ENCODE results near the gene MAB21L3. TPM values are rescaled to one million over a fixed set of nuclear protein-coding genes. Genes with fewer than 3 reads are reported as not detected.

The MAB21L3 gene
- total RNA-seq, 1 experiment from 2014 or later = 1.4 TPM

DNA sequence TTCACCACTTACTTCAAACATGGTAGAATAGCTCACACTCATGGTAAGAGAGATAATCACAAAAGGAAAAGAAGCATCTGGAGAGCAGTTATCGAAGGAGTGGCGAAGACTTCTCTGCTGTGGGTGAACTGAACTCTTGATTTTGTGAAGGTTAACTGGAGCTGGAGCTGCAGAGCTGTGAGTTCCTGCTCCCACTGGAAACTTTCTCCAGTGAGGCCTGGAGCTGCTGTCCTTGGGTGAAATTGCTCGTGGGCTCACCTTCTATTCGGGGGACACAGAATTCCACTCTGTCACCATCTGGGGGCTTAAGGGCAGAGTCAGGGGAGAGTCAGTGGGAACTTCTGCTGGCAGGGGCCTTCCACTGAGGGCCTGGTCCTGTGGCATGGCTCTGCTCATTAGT is 45.9 kb downstream of the MAB21L3 start:
- ChIA-PET POLR2A (ENCODE audit: unreplicated experiment) (no interaction called here), CTCF (no interaction called here)
- no peaks in the 10 kb centered on the region for H3K79me2 ChIP-seq (ENCODE audit: low read length)
- H3K27me3 ChIP-seq (ENCODE audit: low read length) = no peaks in the 10 kb centered on the region
- no peak overlapping the region for H3K4me3 ChIP-seq (ENCODE audit: low read length)
- H3K36me3 ChIP-seq (ENCODE audit: low read depth, low read length) = no peaks in the 10 kb centered on the region
- no peak overlapping the region for H3K4me2 ChIP-seq (ENCODE audit: low read length)
- intact Hi-C loops (cut with micrococcal nuclease) = loop anchor here (10.0 kb wide), 1 partner anchor 178 kb away; no protein-coding TSS in a partner anchor
- H3F3A ChIP-seq (ENCODE audit: low read length, unreplicated experiment) = no peaks in the 10 kb centered on the region
- H3K9ac ChIP-seq (ENCODE audit: low read length) = no peak overlapping the region
- H3K4me1 ChIP-seq (ENCODE audit: insufficient read depth, low read length) = peaks cover 3% of the 10 kb centered on the region; the same call in 1 of the 2 replicates
- H2AFZ ChIP-seq (ENCODE audit: low read length) = no peak overlapping the region
- no peak for ATAC-seq
- H4K20me1 ChIP-seq (ENCODE audit: low read length) = no peaks in the 10 kb centered on the region
- H3K27ac ChIP-seq (ENCODE audit: low read length) = no peak overlapping the region
- TF ChIP-seq EZH2 (IDR thresholded peaks at IDR 0.05; ENCODE audit: low read length, unreplicated experiment) (no peak), EZH2phosphoT487 (IDR thresholded peaks at IDR 0.05; ENCODE audit: borderline replicate concordance, low read length) (no peak)
- TF ChIP-seq, protein P1, sequence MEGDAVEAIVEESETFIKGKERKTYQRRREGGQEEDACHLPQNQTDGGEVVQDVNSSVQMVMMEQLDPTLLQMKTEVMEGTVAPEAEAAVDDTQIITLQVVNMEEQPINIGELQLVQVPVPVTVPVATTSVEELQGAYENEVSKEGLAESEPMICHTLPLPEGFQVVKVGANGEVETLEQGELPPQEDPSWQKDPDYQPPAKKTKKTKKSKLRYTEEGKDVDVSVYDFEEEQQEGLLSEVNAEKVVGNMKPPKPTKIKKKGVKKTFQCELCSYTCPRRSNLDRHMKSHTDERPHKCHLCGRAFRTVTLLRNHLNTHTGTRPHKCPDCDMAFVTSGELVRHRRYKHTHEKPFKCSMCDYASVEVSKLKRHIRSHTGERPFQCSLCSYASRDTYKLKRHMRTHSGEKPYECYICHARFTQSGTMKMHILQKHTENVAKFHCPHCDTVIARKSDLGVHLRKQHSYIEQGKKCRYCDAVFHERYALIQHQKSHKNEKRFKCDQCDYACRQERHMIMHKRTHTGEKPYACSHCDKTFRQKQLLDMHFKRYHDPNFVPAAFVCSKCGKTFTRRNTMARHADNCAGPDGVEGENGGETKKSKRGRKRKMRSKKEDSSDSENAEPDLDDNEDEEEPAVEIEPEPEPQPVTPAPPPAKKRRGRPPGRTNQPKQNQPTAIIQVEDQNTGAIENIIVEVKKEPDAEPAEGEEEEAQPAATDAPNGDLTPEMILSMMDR (conservative IDR thresholded peaks at IDR 0.05; ENCODE audit: low read depth, low read length) = no peak
- no peak for DNase-seq
- H3K9me3 ChIP-seq (ENCODE audit: low read length) = no peaks in the 10 kb centered on the region
- no TSS peak for BruUV-seq (replicated peaks)
- H3K9me2 ChIP-seq (replicated peaks; ENCODE audit: low read length) = no peaks in the 10 kb centered on the region

DNA sequence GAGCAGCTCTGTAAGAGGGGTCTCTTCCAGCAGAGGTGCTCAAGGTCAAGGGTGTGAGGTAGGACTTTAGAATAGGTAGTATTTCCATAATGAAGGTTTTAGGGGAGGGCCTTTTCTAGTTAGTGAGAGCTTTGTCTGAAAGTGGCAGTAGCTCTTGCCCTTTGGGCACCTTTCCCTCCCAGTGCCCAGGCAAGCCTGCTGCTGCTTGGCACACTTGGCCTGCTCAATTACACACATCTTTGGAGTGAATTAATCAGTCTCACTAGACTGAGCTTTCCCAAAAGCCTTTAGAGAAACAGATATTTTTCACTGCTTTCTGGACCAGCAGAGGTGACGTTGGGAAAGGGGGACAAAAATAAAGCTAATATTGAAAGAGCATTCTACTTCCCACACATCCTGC is 48.0 kb downstream of the MAB21L3 start:
- no peaks in the 10 kb centered on the region for H3K36me3 ChIP-seq (ENCODE audit: low read depth, low read length)
- H4K20me1 ChIP-seq (ENCODE audit: low read length) = no peaks in the 10 kb centered on the region
- no peak overlapping the region for H2AFZ ChIP-seq (ENCODE audit: low read length)
- CTCF ChIA-PET = no interaction called here
- no peak for TF ChIP-seq EZH2phosphoT487 (IDR thresholded peaks at IDR 0.05; ENCODE audit: borderline replicate concordance, low read length)
- no peak for ATAC-seq
- H3K9ac ChIP-seq (ENCODE audit: low read length) = no peak overlapping the region
- no TSS peak for BruUV-seq (replicated peaks)
- POLR2A ChIA-PET (ENCODE audit: unreplicated experiment) = no interaction called here
- intact Hi-C loops (cut with micrococcal nuclease) = loop anchor here (10.0 kb wide), 1 partner anchor 176 kb away; no protein-coding TSS in a partner anchor
- H3F3A ChIP-seq (ENCODE audit: low read length, unreplicated experiment) = no peaks in the 10 kb centered on the region
- H3K27me3 ChIP-seq (ENCODE audit: low read length) = no peaks in the 10 kb centered on the region
- no peaks in the 10 kb centered on the region for H3K79me2 ChIP-seq (ENCODE audit: low read length)
- no peaks in the 10 kb centered on the region for H3K9me2 ChIP-seq (replicated peaks; ENCODE audit: low read length)
- no peak for DNase-seq
- no peaks in the 10 kb centered on the region for H3K9me3 ChIP-seq (ENCODE audit: low read length)
- no peak overlapping the region for H3K4me3 ChIP-seq (ENCODE audit: low read length)
- H3K4me2 ChIP-seq (ENCODE audit: low read length) = no peak overlapping the region
- H3K27ac ChIP-seq (ENCODE audit: low read length) = no peak overlapping the region
- H3K4me1 ChIP-seq (ENCODE audit: insufficient read depth, low read length) = no peaks in the 10 kb centered on the region

DNA sequence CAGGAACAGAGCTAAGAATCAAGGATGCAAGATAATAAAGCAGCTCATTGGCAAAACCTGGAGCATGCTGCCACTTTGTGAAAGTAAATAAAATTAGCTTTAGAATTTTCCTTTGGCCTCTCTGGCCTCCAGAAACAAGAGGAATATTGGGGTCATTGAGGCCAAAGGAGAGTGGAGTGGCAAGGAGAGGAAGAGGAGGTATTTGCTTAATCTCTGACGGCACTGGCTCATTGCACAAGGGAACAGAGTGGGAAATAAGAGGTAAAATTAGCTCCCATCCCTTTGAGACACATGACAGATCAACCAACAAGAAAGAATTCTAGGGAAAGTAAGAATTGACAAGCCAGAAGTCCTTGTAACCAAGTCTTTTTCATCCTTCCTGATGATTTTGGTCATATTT is 48.4 kb downstream of the MAB21L3 start:
- ChIA-PET POLR2A (ENCODE audit: unreplicated experiment) (no interaction called here), CTCF (no interaction called here)
- no peak overlapping the region for H3K9ac ChIP-seq (ENCODE audit: low read length)
- H3K4me1 ChIP-seq (ENCODE audit: insufficient read depth, low read length) = no peaks in the 10 kb centered on the region
- no peaks in the 10 kb centered on the region for H3K79me2 ChIP-seq (ENCODE audit: low read length)
- no peak overlapping the region for H3K4me3 ChIP-seq (ENCODE audit: low read length)
- ATAC-seq (no peak), DNase-seq (no peak)
- H2AFZ ChIP-seq (ENCODE audit: low read length) = no peak overlapping the region
- no peaks in the 10 kb centered on the region for H3K27me3 ChIP-seq (ENCODE audit: low read length)
- intact Hi-C loops (cut with micrococcal nuclease) = loop anchor here (10.0 kb wide), 1 partner anchor 175 kb away; no protein-coding TSS in a partner anchor
- no peak for TF ChIP-seq EZH2 (IDR thresholded peaks at IDR 0.05; ENCODE audit: low read length, unreplicated experiment)
- TF ChIP-seq EZH2phosphoT487 (IDR thresholded peaks at IDR 0.05; ENCODE audit: borderline replicate concordance, low read length) = no peak
- TF ChIP-seq, protein P1 (conservative IDR thresholded peaks at IDR 0.05; ENCODE audit: low read depth, low read length) = no peak
- no peaks in the 10 kb centered on the region for H3K36me3 ChIP-seq (ENCODE audit: low read depth, low read length)
- no peaks in the 10 kb centered on the region for H3F3A ChIP-seq (ENCODE audit: low read length, unreplicated experiment)
- BruUV-seq (replicated peaks) = no TSS peak
- no peak overlapping the region for H3K4me2 ChIP-seq (ENCODE audit: low read length)
- no peaks in the 10 kb centered on the region for H4K20me1 ChIP-seq (ENCODE audit: low read length)
- no peaks in the 10 kb centered on the region for H3K9me3 ChIP-seq (ENCODE audit: low read length)
- no peaks in the 10 kb centered on the region for H3K9me2 ChIP-seq (replicated peaks; ENCODE audit: low read length)
- H3K27ac ChIP-seq (ENCODE audit: low read length) = no peak overlapping the region

Data from PC-3 (cell line).